ENCODE measurements around the gene CCL7.

CCL7 gene

GRCh38 chr17:34242587-34243363 lies 27.2 kb upstream of the CCL7 start:
- no peaks in the 10 kb centered on the region for H3K27me3 ChIP-seq (ENCODE audit: control insufficient read depth, low read length)

GRCh38 chr17:34243364-34244320 lies 26.4 kb upstream of the CCL7 start:
- Histone ChIP-seq H3F3A (ENCODE audit: control insufficient read depth, insufficient read depth) (no peaks in the 10 kb centered on the region), H3K4me1 (ENCODE audit: control insufficient read depth, low read length) (peaks cover 7% of the 10 kb centered on the region), H3K4me2 (ENCODE audit: low read length) (no peak overlapping the region), H3K27ac (ENCODE audit: low read depth, low read length) (no peak overlapping the region), H3K27me3 (ENCODE audit: control insufficient read depth, low read length) (no peaks in the 10 kb centered on the region), H4K20me1 (ENCODE audit: control insufficient read depth, insufficient read depth, low read depth, low read length) (no peaks in the 10 kb centered on the region), H3K9me2 (replicated peaks; ENCODE audit: control insufficient read depth, low read length) (no peaks in the 10 kb centered on the region), H3K36me3 (ENCODE audit: control insufficient read depth, low read length) (no peaks in the 10 kb centered on the region), H3K79me2 (ENCODE audit: control insufficient read depth, low read length) (no peaks in the 10 kb centered on the region), H3K4me3 (ENCODE audit: low read length) (no peak overlapping the region), H3K9me3 (ENCODE audit: control insufficient read depth, insufficient read depth, low read length) (no peaks in the 10 kb centered on the region)
- TF ChIP-seq, protein P1, sequence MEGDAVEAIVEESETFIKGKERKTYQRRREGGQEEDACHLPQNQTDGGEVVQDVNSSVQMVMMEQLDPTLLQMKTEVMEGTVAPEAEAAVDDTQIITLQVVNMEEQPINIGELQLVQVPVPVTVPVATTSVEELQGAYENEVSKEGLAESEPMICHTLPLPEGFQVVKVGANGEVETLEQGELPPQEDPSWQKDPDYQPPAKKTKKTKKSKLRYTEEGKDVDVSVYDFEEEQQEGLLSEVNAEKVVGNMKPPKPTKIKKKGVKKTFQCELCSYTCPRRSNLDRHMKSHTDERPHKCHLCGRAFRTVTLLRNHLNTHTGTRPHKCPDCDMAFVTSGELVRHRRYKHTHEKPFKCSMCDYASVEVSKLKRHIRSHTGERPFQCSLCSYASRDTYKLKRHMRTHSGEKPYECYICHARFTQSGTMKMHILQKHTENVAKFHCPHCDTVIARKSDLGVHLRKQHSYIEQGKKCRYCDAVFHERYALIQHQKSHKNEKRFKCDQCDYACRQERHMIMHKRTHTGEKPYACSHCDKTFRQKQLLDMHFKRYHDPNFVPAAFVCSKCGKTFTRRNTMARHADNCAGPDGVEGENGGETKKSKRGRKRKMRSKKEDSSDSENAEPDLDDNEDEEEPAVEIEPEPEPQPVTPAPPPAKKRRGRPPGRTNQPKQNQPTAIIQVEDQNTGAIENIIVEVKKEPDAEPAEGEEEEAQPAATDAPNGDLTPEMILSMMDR (IDR thresholded peaks at IDR 0.05; ENCODE audit: low read depth, low read length, poor library complexity, severe bottlenecking): no peak
- TF ChIP-seq EZH2phosphoT487 (IDR thresholded peaks at IDR 0.05; ENCODE audit: borderline replicate concordance, low read length): no peak

More at GRCh38 chr17:34242587-34243363, 27.2 kb upstream of the CCL7 start:
- no peaks in the 10 kb centered on the region for H4K20me1 ChIP-seq (ENCODE audit: control insufficient read depth, insufficient read depth, low read depth, low read length)
- no peaks in the 10 kb centered on the region for H3K79me2 ChIP-seq (ENCODE audit: control insufficient read depth, low read length)
- no peak overlapping the region for H3K27ac ChIP-seq (ENCODE audit: low read depth, low read length)
- H3F3A ChIP-seq (ENCODE audit: control insufficient read depth, insufficient read depth): no peaks in the 10 kb centered on the region
- TF ChIP-seq, protein P1 (IDR thresholded peaks at IDR 0.05; ENCODE audit: low read depth, low read length, poor library complexity, severe bottlenecking): no peak
- TF ChIP-seq EZH2phosphoT487 (IDR thresholded peaks at IDR 0.05; ENCODE audit: borderline replicate concordance, low read length): no peak
- H3K4me3 ChIP-seq (ENCODE audit: low read length): no peak overlapping the region
- H3K36me3 ChIP-seq (ENCODE audit: control insufficient read depth, low read length): no peaks in the 10 kb centered on the region
- H3K4me1 ChIP-seq (ENCODE audit: control insufficient read depth, low read length): peaks cover 7% of the 10 kb centered on the region
- no peak overlapping the region for H3K4me2 ChIP-seq (ENCODE audit: low read length)
- H3K9me3 ChIP-seq (ENCODE audit: control insufficient read depth, insufficient read depth, low read length): no peaks in the 10 kb centered on the region
- no peaks in the 10 kb centered on the region for H3K9me2 ChIP-seq (replicated peaks; ENCODE audit: control insufficient read depth, low read length)

GRCh38 chr17:34245351-34245905 lies 24.6 kb upstream of the CCL7 start:
- Histone ChIP-seq H3K4me2 (ENCODE audit: low read length) (no peak overlapping the region), H3K9me3 (ENCODE audit: control insufficient read depth, insufficient read depth, low read length) (no peaks in the 10 kb centered on the region), H3K4me3 (ENCODE audit: low read length) (no peak overlapping the region), H3K4me1 (ENCODE audit: control insufficient read depth, low read length) (peaks cover 7% of the 10 kb centered on the region), H3F3A (ENCODE audit: control insufficient read depth, insufficient read depth) (no peaks in the 10 kb centered on the region), H3K27me3 (ENCODE audit: control insufficient read depth, low read length) (no peaks in the 10 kb centered on the region), H3K27ac (ENCODE audit: low read depth, low read length) (no peak overlapping the region), H3K79me2 (ENCODE audit: control insufficient read depth, low read length) (no peaks in the 10 kb centered on the region), H3K9me2 (replicated peaks; ENCODE audit: control insufficient read depth, low read length) (no peaks in the 10 kb centered on the region), H4K20me1 (ENCODE audit: control insufficient read depth, insufficient read depth, low read depth, low read length) (no peaks in the 10 kb centered on the region), H3K36me3 (ENCODE audit: control insufficient read depth, low read length) (no peaks in the 10 kb centered on the region)
- TF ChIP-seq, protein P1 (IDR thresholded peaks at IDR 0.05; ENCODE audit: low read depth, low read length, poor library complexity, severe bottlenecking): no peak
- no peak for TF ChIP-seq EZH2phosphoT487 (IDR thresholded peaks at IDR 0.05; ENCODE audit: borderline replicate concordance, low read length)
